Activated CD8-positive, alpha-beta memory T cell treated with anti-CD3 and anti-CD28 coated beads, Interleukin-2, amount 50 U/mL, for 4 hours (primary cell): ENCODE results near the gene MYO18A.

Experiments
- DNase-seq: peaks from one replicate; pipeline ENCODE4 v3.0.0-alpha.2; 2020

The MYO18A gene

GRCh38 chr17:29073045-29073444, 107.2 kb downstream of the MYO18A start:
- DNase-seq, result no peak

GRCh38 chr17:29071303-29071702, 108.9 kb downstream of the MYO18A start:
- no peak for DNase-seq

- no peak for DNase-seq
Observed at GRCh38 chr17:29070781-29071180, 109.4 kb downstream of the MYO18A start.

GRCh38 chr17:29070308-29070707, 109.9 kb downstream of the MYO18A start:
- no peak for DNase-seq

GRCh38 chr17:29069526-29070041, 110.6 kb downstream of the MYO18A start:
- DNase-seq, result no peak

GRCh38 chr17:29068818-29069217, 111.4 kb downstream of the MYO18A start:
- no peak for DNase-seq

GRCh38 chr17:29066606-29067005, 113.6 kb downstream of the MYO18A start:
- no peak for DNase-seq

- DNase-seq, result no peak
Observed at GRCh38 chr17:29066047-29066446, 114.2 kb downstream of the MYO18A start.

- no peak for DNase-seq
Observed at GRCh38 chr17:29063992-29064391, 116.2 kb downstream of the MYO18A start.

GRCh38 chr17:29062215-29062614, 118.0 kb downstream of the MYO18A start:
- DNase-seq, result no peak

GRCh38 chr17:29061036-29061435, 119.2 kb downstream of the MYO18A start:
- no peak for DNase-seq

- DNase-seq, result no peak
Observed at GRCh38 chr17:29060475-29060874, 119.7 kb downstream of the MYO18A start.

- DNase-seq, result no peak
Observed at GRCh38 chr17:29059281-29059680, 120.9 kb downstream of the MYO18A start.

- DNase-seq, result no peak
Observed at GRCh38 chr17:29058391-29058790, 121.8 kb downstream of the MYO18A start.

GRCh38 chr17:29057361-29057760, 122.8 kb downstream of the MYO18A start:
- DNase-seq, result no peak

- no peak for DNase-seq
Observed at GRCh38 chr17:29054835-29055234, 125.4 kb downstream of the MYO18A start.

GRCh38 chr17:29051731-29052130, 128.5 kb downstream of the MYO18A start:
- DNase-seq, result no peak

- DNase-seq, result no peak
Observed at GRCh38 chr17:29051194-29051593, 129.0 kb downstream of the MYO18A start.

GRCh38 chr17:29050176-29050575, 130.0 kb downstream of the MYO18A start:
- no peak for DNase-seq

- DNase-seq, result no peak
Observed at GRCh38 chr17:29049541-29050145, 130.6 kb downstream of the MYO18A start.

GRCh38 chr17:29048440-29049368, 131.5 kb downstream of the MYO18A start:
- no peak for DNase-seq

GRCh38 chr17:29046473-29046839, 133.7 kb downstream of the MYO18A start:
- DNase-seq, result no peak

- no peak for DNase-seq
Observed at GRCh38 chr17:29045734-29046472, 134.3 kb downstream of the MYO18A start.
